Astrocyte (in vitro differentiated cells and primary cell): Measurements from ENCODE around the gene ARHGEF11. TPM values are rescaled to one million over a fixed set of nuclear protein-coding genes. Genes with fewer than 3 reads are reported as not detected.

Experiments
- DNase-seq: peaks from one replicate; pipeline ENCODE4 v3.0.0-alpha.2; 2010; ENCODE audit warnings: low read depth
- FAIRE-seq: peaks from 2 replicates; lab custom pipeline; 2011; peaks lifted over from hg19 to GRCh38; lab: Jason Lieb, UNC
- H2AFZ ChIP-seq: 2 replicates; pipeline ENCODE4 v1.6.0; 2012; ENCODE audit warnings: low read depth, low read length, inconsistent platforms
- H3K27ac ChIP-seq: 2 replicates; pipeline ENCODE4 v1.5.1; 2011; ENCODE audit warnings: low read depth, low read length, inconsistent platforms
- H3K27me3 ChIP-seq: 2 replicates; pipeline ENCODE4 v1.6.0; 2011; ENCODE audit warnings: low read length, inconsistent platforms; ENCODE audit not compliant: insufficient read depth
- H3K36me3 ChIP-seq: 2 replicates; pipeline ENCODE4 v1.5.1; 2011; ENCODE audit warnings: low read length, inconsistent platforms; ENCODE audit not compliant: insufficient read depth
- H3K4me1 ChIP-seq: 2 replicates; pipeline ENCODE4 v1.5.1; 2011; ENCODE audit warnings: low read length, inconsistent platforms; ENCODE audit not compliant: insufficient read depth
- H3K4me2 ChIP-seq: 2 replicates; pipeline ENCODE4 v1.6.0; 2012; ENCODE audit warnings: low read length, inconsistent platforms
- H3K4me3 ChIP-seq: 2 replicates; pipeline ENCODE4 v1.5.1; 2011; ENCODE audit warnings: low read depth, mild to moderate bottlenecking, low read length, inconsistent platforms; ENCODE audit not compliant: insufficient read depth
- H3K79me2 ChIP-seq: 2 replicates; pipeline ENCODE4 v1.6.0; 2012; ENCODE audit warnings: mild to moderate bottlenecking, low read length, inconsistent platforms; ENCODE audit not compliant: insufficient read depth
- H3K9ac ChIP-seq: 2 replicates; pipeline ENCODE4 v1.6.0; 2012; ENCODE audit warnings: mild to moderate bottlenecking, low read length, inconsistent platforms
- H3K9me3 ChIP-seq: 2 replicates; pipeline ENCODE4 v1.5.1; 2012; ENCODE audit warnings: low read depth, mild to moderate bottlenecking, low read length, inconsistent platforms; ENCODE audit not compliant: insufficient read depth
- H4K20me1 ChIP-seq: 2 replicates; pipeline ENCODE4 v1.6.0; 2012; ENCODE audit warnings: low read length, inconsistent platforms; ENCODE audit not compliant: insufficient read depth
- H3K27ac Mint-ChIP-seq: one replicate; pipeline ENCODE4 v1.8.0; 2021; ENCODE audit warnings: mild to moderate bottlenecking, mixed read lengths; ENCODE audit not compliant: unreplicated experiment
- H3K27me3 Mint-ChIP-seq: one replicate; pipeline ENCODE4 v1.8.0; 2021; ENCODE audit warnings: low read depth, mixed read lengths; ENCODE audit not compliant: unreplicated experiment
- H3K36me3 Mint-ChIP-seq: one replicate; pipeline ENCODE4 v1.8.0; 2021; ENCODE audit warnings: low read depth, mixed read lengths; ENCODE audit not compliant: unreplicated experiment
- H3K4me1 Mint-ChIP-seq: one replicate; pipeline ENCODE4 v1.8.0; 2021; ENCODE audit warnings: low read depth, mixed read lengths; ENCODE audit not compliant: unreplicated experiment
- H3K4me3 Mint-ChIP-seq: one replicate; pipeline ENCODE4 v1.8.0; 2021; ENCODE audit warnings: mild to moderate bottlenecking, moderate library complexity, mixed read lengths; ENCODE audit not compliant: unreplicated experiment
- H3K9me3 Mint-ChIP-seq: one replicate; pipeline ENCODE4 v1.8.0; 2021; ENCODE audit warnings: mild to moderate bottlenecking, mixed read lengths; ENCODE audit not compliant: unreplicated experiment
- CTCF ChIP-seq: IDR thresholded peaks from 2 replicates; pipeline ENCODE4 v1.5.1; 2011; ENCODE audit warnings: low read depth, mild to moderate bottlenecking, inconsistent platforms, low read length, moderate library complexity; ENCODE audit not compliant: insufficient read depth
- EZH2 ChIP-seq: IDR thresholded peaks from 2 replicates; pipeline ENCODE4 v1.6.1; 2012; ENCODE audit warnings: mild to moderate bottlenecking, low read length, inconsistent platforms; ENCODE audit not compliant: insufficient read depth
- total RNA-seq: library from RNA; stranded (reverse); gene quantifications from 2 replicates; pipeline ENCODE4 v1.2.1, GENCODE V29; 2021

Gene ARHGEF11
- total RNA-seq, 1 donor from 2014 or later: 29.2 TPM

- no peaks in the 10 kb centered on the region for H3K4me1 Mint-ChIP-seq
- Histone ChIP-seq H3K27ac (no peak overlapping the region), H4K20me1 (peaks cover 72% of the 10 kb centered on the region), H2AFZ (no peak overlapping the region), H3K27me3 (no peaks in the 10 kb centered on the region), H3K4me1 (no peaks in the 10 kb centered on the region), H3K4me2 (no peak overlapping the region), H3K4me3 (no peak overlapping the region), H3K36me3 (no peaks in the 10 kb centered on the region), H3K79me2 (peaks cover 86% of the 10 kb centered on the region), H3K9ac (no peak overlapping the region), H3K9me3 (peaks cover 3% of the 10 kb centered on the region)
- peaks cover 13% of the 10 kb centered on the region for H3K36me3 Mint-ChIP-seq
- H3K4me3 Mint-ChIP-seq: no peak overlapping the region
- no peaks in the 10 kb centered on the region for H3K27me3 Mint-ChIP-seq
- TF ChIP-seq EZH2 (no peak), CTCF (no peak)
- DNase-seq (no peak), FAIRE-seq (peak; percentile 60)
- no peak overlapping the region for H3K27ac Mint-ChIP-seq
- H3K9me3 Mint-ChIP-seq: peaks cover 8% of the 10 kb centered on the region
Observed at GRCh38 chr1:157025856-157026255, 19.7 kb downstream of the ARHGEF11 start.

GRCh38 chr1:157025385-157025784 is 20.2 kb downstream of the ARHGEF11 start:
- no peaks in the 10 kb centered on the region for H3K27me3 Mint-ChIP-seq
- FAIRE-seq (no peak), DNase-seq (no peak)
- TF ChIP-seq CTCF (no peak), EZH2 (no peak)
- no peak overlapping the region for H3K27ac Mint-ChIP-seq
- H3K9me3 Mint-ChIP-seq: peaks cover 9% of the 10 kb centered on the region
- Histone ChIP-seq H3K4me1 (no peaks in the 10 kb centered on the region), H3K9ac (no peak overlapping the region), H4K20me1 (peaks cover 68% of the 10 kb centered on the region), H2AFZ (no peak overlapping the region), H3K79me2 (peaks cover 86% of the 10 kb centered on the region), H3K27ac (no peak overlapping the region), H3K36me3 (no peaks in the 10 kb centered on the region), H3K9me3 (peaks cover 3% of the 10 kb centered on the region), H3K4me2 (no peak overlapping the region), H3K4me3 (no peak overlapping the region), H3K27me3 (no peaks in the 10 kb centered on the region)
- H3K4me3 Mint-ChIP-seq: no peak overlapping the region
- no peaks in the 10 kb centered on the region for H3K4me1 Mint-ChIP-seq
- peaks cover 14% of the 10 kb centered on the region for H3K36me3 Mint-ChIP-seq

DNA sequence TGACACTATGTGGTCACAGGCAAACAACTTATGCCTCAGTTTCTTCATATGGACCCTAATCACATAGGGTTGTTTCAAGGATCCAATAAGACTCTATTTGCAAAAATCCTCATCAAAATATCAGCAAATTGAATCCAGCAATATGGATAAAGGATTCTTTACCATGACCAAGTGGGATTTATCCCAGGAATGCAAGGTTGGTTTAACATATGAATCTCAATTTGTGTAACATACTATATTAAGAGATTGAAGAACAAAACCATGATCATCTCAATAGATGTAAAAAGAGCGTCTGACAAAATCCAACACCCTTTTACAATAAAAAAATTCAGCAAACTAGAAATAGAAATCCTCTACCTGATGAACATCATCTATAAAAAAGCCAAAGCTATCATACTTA is 23.9 kb downstream of the ARHGEF11 start:
- no peak for DNase-seq
- Histone ChIP-seq H2AFZ (no peak overlapping the region), H3K27ac (no peak overlapping the region), H3K9me3 (peaks cover 3% of the 10 kb centered on the region), H3K4me3 (no peak overlapping the region), H3K4me2 (no peak overlapping the region), H3K27me3 (no peaks in the 10 kb centered on the region), H3K36me3 (no peaks in the 10 kb centered on the region), H4K20me1 (peaks cover 32% of the 10 kb centered on the region), H3K9ac (no peak overlapping the region), H3K4me1 (no peaks in the 10 kb centered on the region), H3K79me2 (peaks cover 72% of the 10 kb centered on the region)
- Mint-ChIP-seq H3K9me3 (peaks cover 12% of the 10 kb centered on the region), H3K4me1 (no peaks in the 10 kb centered on the region), H3K27ac (no peak overlapping the region), H3K4me3 (no peak overlapping the region), H3K36me3 (peaks cover 19% of the 10 kb centered on the region), H3K27me3 (no peaks in the 10 kb centered on the region)
- FAIRE-seq: no peak
- TF ChIP-seq EZH2 (no peak), CTCF (no peak)
